Fibroblast of skin of left quadriceps (primary cell): ENCODE data around the gene ANGEL2.
"Not testable (repeated sequence)": the region's sequence is repeated elsewhere in the genome, so short reads cannot be mapped to it uniquely, and the experiment has no call there.

Source experiments
- DNase-seq, 2 experiments: peaks; one replicate each; pipeline ENCODE4 v3.0.0-alpha.2; 2013; ENCODE audit warnings: low read depth in 2 of 2

ANGEL2 gene

DNA sequence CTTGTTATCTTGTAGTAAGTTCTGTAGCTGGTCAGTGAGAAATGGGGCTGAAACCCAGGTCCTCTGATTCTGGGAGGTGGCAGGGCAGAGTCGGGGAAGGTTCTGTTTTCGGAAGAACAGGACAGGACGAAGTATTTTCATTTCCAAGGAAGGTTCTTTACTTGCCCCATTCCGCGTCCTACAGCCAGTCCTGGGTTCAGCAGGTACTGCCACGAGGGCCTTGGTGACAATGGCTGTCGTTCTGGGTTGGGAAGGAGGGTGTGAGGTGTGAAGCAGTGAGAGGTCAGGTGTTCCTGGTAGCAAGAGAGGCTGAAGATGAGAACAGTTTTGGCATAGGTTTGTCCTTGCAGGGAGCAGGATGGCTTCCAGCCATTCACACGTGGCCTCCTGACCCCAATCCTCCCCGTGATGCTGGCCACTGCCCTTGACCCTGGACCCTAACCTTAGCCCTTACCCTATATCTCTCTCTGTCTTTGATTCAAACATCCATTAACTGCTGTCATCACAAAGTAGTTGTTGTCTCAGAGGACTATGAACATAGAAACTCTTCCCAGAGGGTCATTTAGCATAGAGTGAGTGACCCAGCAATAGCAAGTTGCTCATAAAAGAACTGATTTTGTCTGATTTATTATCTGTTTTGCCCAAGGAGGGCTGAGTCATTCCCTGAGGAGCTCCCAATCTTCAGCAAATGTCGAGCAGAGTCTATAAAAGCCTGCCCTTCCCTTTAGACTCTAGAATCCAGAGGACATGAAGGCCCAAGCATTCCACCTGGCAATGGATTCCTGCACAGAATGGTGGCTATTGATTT, 40.4 kb downstream of the ANGEL2 start:
- DNase-seq = peak in 1 of 2 experiments; percentile 16

DNA sequence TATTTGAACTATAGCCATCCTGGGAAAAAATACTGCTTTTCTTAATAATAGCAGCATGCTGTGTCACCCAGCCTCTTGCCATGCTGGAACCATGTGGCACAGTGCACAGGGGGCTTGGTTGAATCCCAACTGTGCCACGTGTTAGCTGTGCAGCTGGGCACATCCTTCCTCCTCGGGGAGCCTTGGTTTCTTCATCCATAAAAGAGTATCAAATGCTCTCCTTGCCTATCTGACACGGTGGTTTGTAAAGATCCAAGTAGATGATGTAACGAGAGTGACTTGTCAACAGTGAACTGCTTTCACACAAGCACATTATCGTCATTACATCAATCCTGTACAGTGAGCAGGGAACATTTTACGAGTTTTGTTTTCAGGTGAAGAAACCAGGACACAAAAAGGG, 41.0 kb downstream of the ANGEL2 start:
- DNase-seq = no peak

DNA sequence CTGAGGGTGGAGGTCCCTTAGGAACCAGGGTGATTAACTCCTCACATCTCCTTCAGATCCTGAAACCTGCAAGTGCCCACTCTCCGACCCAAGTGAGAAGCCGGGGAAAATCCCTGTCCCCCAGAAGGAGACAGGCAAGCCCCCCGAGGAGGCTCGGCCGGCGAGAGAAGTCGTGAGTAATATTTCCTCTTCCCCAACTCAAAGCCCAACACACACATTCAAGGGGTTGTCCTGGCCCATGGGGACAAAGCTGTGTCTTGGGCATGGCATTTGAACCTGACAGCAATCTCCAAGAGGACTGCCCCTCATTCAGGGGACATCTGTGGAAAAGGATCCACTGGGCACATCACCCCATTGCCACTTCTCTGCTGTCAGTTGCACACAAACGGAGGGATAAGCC, 41.8 kb downstream of the ANGEL2 start:
- DNase-seq = no peak

DNA sequence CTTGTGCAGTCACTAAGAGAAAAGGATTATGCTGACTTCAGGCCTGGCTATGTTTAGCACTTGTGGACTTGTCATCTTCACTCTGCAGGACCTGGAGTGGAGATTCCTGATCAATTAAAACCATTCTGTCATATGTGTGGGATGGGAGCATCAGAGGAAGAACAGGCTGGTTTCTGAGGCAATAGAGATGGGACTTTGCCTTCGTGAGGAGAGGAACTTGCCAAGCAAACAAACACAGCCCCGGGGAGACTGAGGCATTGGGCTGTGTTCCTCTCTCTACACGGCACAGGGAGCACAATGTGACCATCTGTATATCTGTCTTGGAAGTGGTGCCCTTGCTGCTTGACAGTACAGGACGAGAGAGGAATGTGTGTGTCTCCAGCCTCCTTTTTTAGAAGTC, 42.2 kb downstream of the ANGEL2 start:
- DNase-seq = no peak

GRCh38 chr1:212971312-212971711, 44.4 kb downstream of the ANGEL2 start:
- DNase-seq = no peak

- no peak for DNase-seq
Observed at GRCh38 chr1:212970085-212970484, 45.6 kb downstream of the ANGEL2 start.

DNA sequence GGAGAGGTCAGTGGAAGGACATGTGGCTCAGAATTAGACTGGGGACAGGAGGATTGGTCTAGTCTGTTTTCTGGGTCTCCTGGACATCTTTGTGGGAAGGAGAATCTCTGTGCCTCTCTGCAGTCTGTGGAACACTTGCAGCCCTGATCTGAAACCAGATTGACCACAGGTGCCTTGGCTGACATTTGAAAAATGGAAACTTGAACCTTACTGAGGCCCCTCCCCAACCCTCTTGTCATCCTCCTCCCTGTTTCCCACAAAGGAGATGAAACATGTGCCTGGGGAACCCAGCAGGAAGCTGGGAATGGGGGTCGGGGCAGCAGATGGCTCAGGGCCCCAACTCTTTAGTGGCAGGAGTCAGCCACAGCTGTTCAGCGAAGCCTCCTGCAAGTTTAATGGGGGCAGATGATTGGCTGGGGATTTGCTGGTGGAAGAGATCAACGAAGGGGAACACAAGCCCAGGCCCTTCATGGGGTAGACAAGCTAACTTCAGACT, 47.3 kb downstream of the ANGEL2 start:
- DNase-seq = no peak

DNA sequence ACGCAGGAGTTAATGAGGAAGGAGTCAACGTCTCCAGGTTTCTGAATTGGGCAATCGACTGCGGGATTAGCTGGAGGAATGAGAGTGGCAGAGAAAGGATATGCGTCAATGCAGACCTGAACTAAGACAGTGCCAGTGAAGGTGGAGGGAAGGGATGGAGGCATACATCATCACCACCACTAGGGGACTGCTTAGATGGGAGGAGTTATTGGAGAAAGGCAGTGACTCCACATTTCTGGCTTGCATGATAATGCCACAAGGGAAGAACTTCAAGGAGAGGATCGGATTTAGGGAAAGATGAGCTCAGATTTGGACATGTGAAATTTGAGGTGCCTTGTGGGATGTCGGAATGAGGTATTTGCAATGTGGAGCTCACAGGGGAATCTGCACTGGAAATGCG, 47.9 kb downstream of the ANGEL2 start:
- peak; percentile 53 to 66 for DNase-seq

DNA sequence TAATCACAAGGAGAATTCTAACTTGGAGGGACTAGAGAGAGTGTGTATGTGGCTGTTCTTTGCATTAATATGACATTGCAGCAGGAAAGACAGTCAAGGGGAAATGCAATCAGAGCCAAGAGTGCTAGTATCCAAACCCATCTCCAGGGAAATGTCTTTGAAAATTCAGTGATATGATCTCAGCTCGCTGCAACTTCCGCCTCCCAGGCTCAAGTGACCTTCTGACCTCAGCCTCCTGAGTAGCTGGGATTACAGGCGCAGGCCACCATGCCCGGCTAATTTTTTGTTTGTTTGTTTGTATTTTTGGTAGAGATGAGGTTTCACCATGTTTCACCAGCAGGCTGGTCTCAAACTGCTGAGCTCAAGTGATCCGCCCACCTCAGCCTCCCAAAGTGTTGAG, 49.1 kb downstream of the ANGEL2 start:
- DNase-seq = no peak

GRCh38 chr1:212964993-212965392, 50.7 kb downstream of the ANGEL2 start:
- not testable (repeated sequence) for DNase-seq

- DNase-seq = no peak
Observed at GRCh38 chr1:212964102-212964501, 51.6 kb downstream of the ANGEL2 start.

- DNase-seq = no peak
Observed at GRCh38 chr1:212962509-212962908, 53.2 kb downstream of the ANGEL2 start.

DNA sequence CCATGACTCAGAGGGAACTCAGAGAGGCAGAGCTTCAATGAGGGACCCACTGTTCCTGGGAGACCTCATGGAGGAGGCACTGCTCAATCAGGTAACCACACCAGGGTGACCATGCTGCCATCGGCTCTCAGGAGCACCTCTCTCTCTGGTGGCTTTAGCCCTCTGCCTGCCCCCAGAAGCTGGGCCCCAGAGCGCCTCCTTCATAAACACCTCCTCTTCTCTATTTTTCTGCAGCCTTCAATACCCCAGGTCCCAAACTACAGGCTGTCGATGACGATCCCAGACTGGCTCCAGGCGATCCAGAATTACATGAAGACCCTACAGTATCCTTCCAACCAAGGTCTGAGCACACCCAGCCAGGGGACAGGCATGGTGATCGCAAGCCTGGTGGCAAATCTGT, 54.7 kb downstream of the ANGEL2 start:
- no peak for DNase-seq

DNA sequence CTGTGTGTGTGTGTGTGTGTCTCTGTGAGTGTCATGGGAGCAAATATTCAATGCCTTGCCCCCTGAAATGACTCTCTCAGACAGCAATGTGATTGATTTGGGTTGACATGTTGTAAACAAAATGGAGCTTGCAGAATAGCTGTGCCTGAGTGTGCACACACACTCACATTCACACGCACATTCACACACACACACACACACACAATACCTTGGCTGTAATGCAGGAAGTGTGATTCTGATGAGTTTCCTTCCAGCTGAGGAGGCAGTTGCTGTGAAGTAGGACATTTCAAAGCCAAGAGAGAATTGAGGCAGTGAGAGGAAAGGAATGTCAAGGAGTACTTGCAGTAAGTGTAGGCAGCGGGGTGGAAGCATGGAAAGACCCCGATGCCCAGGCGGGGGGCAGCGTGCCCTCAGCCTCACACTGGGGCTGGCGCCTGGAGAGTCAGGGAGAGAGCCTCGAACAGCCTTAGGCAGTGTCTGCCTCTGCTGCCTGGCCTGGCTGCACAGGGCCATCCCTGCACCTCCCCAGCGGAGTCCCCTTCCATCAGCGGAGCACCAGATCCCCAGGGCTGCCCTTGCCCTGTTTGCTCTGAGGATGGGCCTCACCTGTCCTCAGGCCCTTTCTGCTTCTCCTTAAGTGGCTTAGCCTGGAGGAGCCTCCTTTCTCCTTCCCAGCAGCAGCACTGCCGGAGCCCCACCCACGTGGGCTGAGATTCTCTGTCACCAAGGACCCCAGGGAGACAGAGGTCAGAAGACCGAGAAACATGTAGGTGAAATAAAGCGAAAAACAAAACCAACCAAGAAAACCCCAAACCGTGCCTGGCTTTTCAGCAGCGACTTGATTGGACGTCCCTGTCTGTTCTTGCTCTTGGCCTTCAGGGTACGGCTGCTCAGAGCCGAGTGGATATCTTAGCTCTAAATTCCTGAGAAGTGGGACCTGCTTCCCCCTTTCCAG, 56.1 kb downstream of the ANGEL2 start:
- no peak for DNase-seq

DNA sequence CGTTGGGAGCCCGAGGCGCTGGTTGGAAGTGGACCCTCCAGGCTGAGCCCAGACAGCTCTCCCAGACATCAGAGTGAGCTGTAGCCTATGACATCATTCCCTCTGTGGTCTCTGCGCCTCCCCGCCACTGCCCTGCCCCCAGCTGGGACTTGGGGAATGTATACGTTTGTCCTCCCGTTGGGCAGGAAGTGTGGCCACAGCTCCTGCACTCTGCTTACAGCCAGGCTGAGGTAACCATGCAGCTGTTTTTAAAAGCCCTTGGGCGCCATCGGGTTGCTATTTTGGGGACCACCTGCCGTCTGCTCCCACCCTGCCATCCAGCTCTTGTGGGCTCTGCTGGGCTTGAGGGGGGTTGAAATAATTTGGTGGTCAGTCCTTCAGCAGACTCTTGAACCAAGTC, 57.5 kb downstream of the ANGEL2 start:
- DNase-seq = peak; percentile 9 to 11

DNA sequence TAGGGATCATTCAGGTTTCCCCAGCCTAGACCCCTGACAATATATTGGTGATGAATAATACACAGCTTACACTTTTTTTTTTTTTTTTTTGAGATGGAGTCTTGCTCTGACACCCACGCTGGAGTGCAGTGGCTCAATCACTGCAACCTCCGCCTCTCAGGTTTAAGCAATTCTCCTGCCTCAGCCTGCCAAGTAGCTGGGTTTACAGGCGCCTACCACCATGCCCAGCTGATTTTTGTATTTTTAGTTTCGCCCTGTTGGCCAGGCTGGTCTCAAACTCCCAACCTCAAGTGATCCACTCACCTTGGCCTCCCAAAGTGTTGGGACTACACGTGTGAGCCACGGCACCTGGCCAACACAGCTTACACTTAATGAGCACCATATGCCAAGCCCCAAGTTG, 58.1 kb downstream of the ANGEL2 start:
- DNase-seq = no peak

- DNase-seq = no peak
Observed at GRCh38 chr1:212955961-212956620, 59.6 kb downstream of the ANGEL2 start.

GRCh38 chr1:212955098-212955497, 60.6 kb downstream of the ANGEL2 start:
- no peak for DNase-seq

- no peak for DNase-seq
Observed at GRCh38 chr1:212954514-212954913, 61.2 kb downstream of the ANGEL2 start.

DNA sequence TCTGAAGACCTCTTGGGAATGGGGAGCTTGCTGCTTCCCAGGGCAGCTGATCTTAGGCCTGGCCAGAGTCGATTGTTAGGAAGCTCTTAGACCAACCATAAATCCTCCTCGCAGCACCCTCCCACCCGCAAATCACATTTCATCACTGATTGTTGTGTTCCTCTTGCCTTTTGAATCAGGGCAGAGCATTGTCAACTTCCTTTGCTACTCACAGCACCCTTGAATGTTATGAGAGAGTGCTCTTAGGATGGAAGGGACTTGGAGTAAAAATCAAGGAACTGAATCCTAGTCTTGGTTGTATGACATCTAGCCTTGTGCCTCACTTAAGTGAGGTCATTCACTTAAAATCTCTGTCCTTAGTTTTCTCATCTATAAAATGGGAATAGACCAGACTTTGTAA, 62.3 kb downstream of the ANGEL2 start:
- no peak for DNase-seq

DNA sequence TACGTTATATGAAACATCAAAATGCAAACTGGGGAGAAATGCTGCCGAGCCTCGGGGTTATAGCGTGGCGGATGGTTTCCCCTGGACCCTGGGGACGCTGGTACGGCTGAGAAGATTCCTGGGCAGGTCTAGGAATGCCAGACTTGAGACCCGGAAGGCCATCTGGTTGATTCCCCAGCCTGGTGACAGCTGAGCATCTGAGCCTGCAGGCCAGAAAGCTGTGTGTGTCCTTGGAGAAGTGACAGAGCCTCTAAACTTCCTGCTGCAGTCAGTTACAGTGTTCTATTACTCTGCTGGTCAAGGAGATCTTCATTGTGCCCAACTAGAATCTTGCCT, 63.1 kb downstream of the ANGEL2 start:
- no peak for DNase-seq

DNA sequence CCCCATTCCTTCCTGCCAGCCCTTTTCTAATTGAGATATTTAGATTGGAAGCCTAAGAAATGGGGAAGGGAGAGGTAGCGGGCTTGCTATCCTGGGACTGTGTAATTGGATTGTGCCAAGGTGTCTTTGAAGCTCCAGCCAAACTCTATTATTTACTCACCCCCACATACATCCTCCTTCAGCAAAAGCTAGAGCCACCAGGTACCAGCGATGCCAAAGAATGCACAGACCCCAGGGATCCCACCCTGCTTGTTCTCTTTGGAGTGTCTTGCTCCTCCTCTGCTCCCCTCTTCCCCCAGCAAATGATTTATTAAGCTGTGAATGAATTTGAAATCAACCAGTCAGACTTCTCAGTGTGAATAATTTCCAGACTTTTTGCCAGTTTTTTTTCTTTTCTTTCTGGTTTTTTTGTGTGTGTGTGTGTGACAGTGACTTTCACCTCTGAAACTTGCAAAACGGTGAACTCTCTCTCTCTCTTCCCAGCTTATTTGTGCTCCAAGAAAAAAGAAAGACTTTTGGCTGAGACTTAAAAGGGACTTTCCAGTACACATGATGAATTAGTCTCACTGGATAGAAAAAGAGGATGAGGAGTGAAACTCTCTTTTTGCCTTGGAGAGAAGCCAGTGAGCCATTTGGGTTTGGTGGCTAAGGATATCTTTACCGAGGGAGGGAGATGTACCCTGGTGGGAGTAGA, 63.6 kb downstream of the ANGEL2 start:
- DNase-seq = no peak
